Stimulated activated CD4-positive, alpha-beta T cell treated with anti-CD3 and anti-CD28 coated beads, Interleukin-1b, Interleukin-23, amount 100 ng/mL, for 4 hours (primary cell): ENCODE measurements around the gene GRB7.
"Not testable (repeated sequence)": the region's sequence is repeated elsewhere in the genome, so short reads cannot be mapped to it uniquely, and the experiment has no call there.

Experiments used
- DNase-seq, 2 donors: peaks; one replicate each; pipeline ENCODE4 v3.0.0-alpha.2; 2020; ENCODE audit warnings: low read depth in 2 of 2

Gene GRB7

DNA sequence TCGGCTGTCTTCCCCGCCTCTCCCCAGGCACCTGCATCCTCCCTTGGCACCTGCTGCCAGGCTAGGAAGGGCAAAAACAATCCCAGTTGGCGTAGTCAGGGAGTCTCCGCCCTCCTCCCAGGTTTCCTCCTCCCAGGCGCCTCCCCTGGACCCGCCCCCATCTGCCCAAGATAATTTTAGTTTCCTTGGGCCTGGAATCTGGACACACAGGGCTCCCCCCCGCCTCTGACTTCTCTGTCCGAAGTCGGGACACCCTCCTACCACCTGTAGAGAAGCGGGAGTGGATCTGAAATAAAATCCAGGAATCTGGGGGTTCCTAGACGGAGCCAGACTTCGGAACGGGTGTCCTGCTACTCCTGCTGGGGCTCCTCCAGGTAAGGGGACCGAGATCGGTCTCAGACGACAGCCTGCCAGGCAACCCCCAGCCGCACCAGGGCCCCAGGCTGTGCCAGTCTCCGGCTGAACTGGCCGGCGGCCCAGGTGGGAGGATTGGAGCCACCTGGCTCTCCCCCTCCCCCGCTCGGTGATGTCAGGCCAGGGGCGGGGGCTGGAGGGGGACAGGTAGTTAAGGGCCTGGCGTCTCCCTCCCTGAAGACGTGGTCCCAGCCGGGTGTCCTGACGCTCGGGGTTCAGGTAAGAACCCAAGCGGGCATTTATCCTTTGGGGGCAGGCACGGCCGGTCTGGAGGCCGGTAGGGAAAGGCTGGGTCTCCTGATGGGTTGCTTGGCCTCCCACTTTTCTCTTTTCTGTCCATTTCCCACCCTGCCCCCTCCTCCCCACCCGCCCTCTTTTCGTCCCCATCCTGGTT is at the start of gene GRB7:
TSS of gene GRB7 (plus strand) at position 179 of the 808 bp plus-strand sequence. CDS start 4,364 bp downstream, outside the sequence.
- no peak for DNase-seq

DNA sequence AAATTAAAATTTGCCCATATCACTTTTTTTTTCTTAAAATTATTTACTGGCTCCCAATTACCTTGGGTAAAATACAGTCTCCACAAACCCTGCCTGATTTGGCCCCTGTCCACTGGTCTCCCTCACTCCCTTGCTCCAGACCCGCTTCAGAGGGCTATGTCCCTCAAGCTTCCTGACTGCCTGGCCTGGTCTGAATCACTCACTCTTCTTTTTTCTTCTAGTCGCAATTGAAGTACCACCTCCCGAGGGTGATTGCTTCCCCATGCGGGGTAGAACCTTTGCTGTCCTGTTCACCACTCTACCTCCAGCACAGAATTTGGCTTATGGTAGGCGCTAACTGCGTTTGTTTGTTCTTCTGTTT is 49.3 kb upstream of the GRB7 start:
- no peak for DNase-seq

DNA sequence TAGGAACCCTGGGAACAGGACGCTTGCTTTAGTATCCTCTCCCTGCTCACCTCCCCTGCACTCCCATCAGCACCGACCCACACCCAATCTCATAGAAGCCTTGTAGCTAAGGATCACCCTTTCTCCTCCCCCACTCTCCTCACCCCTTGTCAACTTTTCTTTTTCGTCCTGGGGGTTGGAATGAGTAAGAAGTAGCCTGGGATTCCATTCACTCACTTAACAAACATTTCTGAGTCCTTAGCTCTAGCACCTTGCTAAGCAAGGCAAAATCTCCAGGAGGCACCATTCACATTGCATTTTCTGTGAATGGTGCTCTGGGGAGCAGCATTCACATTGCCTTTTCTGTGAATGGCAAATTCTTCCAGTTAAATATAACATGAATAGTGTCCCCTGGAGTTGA is 48.8 kb upstream of the GRB7 start:
- no peak for DNase-seq

DNA sequence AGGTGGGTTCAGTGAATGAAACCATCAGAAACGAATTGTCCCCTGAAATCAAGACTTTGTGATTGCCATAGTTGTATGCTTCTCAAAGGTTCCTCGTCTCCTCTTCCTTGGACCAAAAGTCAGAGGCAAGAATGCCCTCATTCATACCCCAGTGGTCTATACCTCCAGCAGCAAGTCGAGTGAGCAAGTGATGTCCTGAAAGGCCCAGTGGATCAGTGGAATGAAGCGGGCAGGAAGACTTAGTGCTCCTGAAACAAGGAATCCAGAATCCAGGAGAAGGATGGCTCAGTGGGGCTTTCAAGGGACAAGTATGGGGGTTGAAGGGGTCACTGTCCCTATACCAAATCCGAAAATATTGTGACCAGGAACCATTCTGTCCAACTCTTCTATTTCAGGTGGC is 43.1 kb upstream of the GRB7 start:
- DNase-seq = no peak

DNA sequence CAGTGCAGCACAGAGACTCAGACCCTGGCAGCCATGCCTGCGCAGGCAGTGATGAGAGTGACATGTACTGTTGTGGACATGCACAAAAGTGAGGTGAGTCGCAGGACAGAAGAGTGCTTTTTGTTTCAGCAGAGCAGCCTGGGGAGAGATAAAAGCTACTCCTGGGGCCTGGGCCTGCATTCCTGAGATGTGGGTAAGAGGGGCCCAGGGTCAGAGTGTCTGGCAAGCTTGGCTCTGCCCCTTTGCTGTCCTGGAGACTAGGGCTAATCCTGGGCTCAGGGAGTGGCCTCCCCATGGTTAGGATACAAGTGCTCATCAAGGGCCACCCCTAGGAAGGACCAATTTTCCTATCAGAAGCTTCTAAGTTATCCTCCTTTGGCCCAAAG is 42.7 kb upstream of the GRB7 start:
- DNase-seq = no peak

- DNase-seq = no peak
These were observed 41.0 kb upstream of the GRB7 start for GRCh38 chr17:39696731-39697130.

DNA sequence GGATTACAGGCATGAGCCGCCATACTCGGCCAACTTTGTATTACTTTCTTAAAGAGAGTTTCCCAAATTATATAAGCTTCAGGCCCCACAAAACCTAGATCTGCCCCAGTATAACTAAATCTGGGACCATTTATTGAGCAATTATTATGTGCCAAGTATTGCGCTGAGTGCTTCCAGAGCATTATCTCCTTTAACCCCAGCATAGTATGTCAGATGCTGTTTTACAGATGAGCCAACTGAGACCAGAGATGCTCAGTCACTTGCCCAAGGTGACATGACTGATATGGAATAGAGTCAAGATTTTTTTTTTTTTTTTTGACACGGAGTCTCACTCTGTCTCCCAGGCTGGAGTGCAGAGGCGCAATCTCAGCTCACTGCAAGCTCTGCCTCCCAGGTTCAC is 39.8 kb upstream of the GRB7 start:
- DNase-seq = no peak

DNA sequence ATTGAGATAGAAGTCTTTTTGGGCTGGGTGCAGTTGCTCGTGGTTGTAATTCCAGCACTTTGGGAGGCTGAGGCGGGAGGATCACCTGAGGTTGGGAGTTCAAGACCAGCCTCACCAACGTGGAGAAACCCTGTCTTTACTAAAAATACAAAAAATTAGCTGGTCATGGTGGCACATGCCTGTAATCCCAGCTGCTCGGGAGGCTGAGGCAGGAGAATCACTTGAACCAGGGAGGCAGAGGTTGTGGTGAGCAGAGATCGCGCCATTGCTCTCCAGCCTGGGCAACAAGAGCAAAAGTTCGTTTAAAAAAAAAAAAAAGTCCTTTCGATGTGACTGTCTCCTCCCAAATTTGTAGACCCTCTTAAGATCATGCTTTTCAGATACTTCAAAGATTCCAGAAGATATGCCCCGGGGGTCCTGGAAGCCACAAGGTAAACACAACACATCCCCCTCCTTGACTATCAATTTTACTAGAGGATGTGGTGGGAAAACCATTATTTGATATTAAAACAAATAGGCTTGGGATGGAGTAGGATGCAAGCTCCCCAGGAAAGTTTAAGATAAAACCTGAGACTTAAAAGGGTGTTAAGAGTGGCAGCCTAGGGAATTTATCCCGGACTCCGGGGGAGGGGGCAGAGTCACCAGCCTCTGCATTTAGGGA is 38.5 kb upstream of the GRB7 start:
- DNase-seq = not testable (repeated sequence)

DNA sequence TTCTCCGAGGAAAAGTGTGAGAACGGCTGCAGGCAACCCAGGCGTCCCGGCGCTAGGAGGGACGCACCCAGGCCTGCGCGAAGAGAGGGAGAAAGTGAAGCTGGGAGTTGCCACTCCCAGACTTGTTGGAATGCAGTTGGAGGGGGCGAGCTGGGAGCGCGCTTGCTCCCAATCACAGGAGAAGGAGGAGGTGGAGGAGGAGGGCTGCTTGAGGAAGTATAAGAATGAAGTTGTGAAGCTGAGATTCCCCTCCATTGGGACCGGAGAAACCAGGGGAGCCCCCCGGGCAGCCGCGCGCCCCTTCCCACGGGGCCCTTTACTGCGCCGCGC is 38.0 kb upstream of the GRB7 start, which contains the start of gene ERBB2:
TSS of gene ERBB2 (plus strand) at position 247 of the 330 bp plus-strand sequence. CDS start 175 bp downstream, outside the sequence.
- no peak for DNase-seq

DNA sequence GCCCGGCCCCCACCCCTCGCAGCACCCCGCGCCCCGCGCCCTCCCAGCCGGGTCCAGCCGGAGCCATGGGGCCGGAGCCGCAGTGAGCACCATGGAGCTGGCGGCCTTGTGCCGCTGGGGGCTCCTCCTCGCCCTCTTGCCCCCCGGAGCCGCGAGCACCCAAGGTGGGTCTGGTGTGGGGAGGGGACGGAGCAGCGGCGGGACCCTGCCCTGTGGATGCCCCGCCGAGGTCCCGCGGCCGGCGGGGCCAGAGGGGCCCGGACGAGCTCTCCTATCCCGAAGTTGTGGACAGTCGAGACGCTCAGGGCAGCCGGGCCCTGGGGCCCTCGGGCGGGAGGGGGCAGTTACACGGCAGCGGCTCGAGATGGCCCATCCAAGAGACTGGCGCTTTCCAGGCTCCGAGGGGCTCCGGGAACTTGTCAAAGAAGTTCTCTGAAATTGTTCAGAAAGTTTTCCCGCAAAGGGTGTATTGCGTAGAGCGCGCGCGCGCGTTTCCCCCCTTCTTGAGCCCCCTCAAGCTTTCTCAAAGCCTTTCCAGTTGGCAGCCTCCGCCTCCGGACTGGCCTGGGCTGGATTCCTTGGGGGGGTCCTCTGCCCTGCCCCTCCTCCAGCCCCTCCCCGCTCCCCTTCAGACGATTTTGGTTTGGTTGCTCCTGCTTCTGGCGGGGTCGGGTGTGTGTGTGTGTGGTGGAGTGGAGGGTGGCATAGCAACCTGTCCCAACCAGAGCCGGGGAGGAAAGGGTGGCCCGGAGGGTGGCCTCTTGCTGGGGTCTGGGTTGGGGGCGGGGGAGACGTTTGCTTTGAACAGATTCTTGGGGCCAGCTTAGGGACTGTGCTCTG is 37.4 kb upstream of the GRB7 start:
- no peak for DNase-seq

DNA sequence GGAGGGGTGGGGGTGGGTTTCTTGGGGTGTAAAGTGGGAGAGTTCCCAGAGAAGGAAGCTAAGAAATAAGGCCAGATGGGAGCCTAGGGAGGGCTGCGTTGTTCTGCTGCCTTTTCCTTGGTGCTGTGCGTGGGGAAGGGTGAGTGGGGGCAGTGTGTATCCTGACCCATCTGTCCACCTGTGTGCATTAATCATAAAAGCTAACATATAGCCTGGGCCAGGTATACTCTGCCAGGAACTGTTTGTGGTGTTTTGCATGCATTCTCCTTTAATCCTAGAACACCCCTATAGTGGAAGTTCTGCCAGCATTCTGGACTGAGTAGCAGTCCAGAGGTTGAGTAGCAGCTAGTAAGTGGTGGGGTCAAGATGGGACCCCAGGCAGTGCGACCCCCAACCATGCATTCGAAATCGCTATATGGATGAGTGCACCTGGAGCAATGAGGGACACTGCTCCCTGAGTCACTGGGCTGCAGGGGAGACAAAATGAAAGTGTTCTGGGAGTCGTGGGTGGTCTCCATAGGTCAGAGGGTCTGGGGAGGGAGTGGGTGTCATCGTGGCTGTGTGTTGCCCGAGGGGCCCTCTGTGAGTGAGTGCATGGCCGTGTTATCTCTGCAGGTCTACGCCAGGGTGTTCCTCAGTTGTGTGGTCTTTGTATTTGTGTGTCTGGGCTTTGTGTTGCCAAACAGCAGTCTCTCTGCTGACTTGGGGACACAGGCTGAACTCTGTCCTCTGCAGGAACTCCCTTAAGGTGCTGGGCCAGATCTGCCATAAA is 36.5 kb upstream of the GRB7 start:
- DNase-seq = no peak

DNA sequence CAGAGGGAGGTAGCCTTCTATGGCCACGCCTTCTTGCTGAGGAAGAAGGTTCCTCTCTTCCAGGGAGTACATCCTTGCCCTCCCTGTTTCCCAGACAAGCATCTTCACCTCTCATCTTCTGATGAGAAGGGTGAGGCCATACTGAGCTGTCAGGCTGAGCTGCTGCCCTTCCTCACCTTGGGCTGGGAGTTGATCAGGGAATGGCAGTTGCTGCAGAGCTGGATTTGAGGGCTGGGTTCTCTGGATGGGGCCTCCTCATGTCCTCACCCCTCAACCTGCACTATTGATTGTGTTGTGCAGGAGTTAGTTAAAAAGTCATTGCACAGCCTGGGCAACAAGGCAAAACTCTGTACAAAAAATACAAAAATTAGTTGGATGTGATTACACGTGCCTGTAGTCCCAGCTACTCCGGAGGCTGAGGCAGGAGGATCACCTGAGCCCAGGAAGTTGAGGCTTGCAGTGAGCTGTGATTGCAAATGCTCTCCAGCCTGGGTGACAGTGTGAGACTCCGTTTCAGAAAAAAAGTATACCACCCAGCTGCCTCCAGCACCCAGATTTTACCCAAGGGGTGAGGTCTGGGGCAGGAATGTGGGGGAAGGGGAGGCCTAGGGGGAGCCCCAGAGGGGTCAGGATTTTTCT is 35.8 kb upstream of the GRB7 start:
- DNase-seq = no peak

DNA sequence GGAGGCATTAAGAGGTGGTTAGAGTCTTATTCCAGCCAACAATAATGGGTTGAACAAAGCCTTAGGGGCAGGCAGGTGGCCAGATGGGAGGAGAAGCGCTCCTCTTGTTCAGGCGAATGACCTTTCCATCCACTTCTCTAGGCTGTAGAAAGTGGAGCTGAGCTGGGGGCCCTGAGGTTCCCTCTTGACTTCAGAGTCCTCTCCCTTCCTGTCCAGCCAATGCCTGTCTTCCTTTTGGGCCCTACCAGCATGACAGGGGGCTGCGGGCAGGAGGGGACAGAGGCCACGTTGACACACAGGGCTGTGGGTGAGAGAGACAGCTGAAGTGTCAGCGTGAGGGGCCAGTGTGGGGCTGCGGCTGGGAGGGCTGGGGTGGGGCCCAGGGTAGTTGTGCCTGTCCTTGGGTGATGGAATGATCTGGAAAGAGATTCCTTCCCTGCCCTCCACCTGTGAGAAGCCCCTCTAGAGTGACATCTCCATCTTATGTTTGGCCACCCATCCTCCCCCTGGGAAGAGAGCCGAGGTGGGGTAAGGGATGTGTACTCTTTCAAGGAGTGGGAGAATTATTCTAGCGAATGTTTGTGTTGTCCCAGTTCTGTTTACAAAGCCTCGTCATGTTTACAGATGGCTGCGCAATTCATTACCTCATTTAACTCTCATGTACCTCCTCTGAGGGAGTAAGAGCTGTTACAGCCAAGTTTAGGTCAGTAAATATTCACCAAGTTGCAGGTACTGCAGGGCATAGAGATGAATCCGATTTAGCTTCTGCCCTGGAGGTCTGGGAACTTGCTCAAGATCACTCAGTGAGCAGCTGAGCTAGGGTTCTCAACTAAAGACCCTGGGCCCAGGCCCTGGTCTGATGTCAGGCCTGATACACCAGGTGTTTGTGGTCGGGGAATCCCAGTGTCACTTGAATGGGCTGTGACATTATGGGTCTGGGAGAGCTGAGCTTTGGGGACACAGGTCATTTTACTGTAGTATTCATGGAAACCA is 34.5 kb upstream of the GRB7 start:
- DNase-seq = no peak

DNA sequence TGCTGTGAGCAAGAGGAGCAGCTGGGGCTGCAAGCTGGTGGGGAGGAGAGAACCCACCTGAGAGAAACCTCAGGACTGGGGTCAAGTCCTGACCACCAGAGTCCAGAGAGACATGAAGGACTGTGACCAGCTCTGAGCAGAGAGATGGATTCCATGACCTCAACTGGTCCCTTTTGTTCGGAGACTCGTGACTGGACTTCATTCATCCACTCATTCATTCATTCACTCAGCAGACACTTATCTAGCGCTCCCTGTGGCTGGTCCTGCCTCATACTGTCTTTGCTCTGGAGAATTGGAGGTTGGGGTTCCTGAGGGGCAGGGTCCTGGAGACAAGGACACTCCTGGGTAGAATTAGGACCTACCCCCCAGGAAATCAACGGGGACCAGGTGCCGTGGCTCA is 33.8 kb upstream of the GRB7 start:
- no peak for DNase-seq

DNA sequence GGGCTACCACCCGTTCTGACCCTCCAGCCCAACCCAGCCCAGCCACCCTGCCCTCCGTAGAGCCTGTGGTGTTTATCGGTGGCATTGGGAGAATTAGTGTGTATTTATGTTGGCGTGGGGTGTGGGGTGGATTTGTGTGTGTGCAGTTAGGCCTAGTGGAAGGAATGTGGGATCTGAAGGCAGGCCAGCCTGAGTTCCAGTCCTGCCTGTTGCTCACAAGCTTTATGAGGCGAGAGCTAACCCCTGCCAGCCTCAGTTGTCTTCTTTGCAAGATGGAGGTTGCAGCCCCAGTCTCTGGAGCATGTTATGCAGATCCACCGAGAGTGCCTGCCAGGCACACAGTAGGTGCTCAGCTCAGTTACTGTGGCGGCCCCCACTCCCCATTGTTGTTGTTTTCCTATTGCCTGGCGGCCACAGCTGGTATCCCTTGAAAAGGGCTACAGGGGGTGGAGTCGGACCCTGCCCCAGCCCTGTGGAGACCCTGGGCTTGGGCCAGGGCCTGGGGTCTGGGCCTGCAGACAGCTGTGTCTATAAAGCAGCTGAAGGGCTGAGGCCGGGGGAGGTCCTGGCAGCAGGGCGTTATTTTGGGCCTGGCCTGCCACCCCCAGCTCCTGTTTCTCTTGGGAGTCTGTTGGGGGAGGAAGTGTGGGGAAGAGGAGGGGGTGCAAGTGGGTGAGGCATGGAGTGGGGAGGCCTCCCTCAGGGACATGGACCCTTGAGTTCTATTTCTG is 32.8 kb upstream of the GRB7 start:
- no peak for DNase-seq

DNA sequence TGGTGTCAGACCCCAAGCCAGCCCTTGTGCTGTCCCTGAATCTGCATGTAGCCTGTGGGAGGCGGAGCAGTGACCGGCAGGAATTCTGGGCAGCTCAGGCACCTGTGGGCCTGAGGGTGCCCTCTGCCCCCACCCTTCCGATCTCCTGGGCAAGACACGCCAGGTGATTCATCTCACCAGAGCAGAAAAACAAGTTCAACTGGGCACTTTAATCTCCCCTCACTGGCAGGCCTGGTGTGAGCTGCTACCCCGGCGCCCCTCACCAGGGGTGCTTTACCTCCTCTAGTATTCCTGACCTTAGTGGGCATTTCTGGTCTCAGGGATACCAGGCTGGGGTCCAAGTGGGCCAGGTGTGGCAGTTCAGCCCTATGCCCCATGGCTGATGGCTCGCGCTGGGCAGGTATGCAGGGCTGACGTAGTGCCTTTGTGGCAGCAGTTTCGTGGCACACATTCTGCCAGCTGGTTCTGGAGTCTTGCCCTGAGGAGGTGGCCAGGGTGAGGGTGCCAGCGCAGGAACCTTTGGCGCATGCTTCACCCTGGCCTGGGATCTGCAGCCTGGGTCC is 31.9 kb upstream of the GRB7 start:
- no peak for DNase-seq

GRCh38 chr17:39706383-39706782 is 31.4 kb upstream of the GRB7 start:
- DNase-seq = no peak

GRCh38 chr17:39706921-39707337 is 30.8 kb upstream of the GRB7 start:
- DNase-seq = no peak
